ENCODE data around the gene ERBB4.

Gene ERBB4

DNA sequence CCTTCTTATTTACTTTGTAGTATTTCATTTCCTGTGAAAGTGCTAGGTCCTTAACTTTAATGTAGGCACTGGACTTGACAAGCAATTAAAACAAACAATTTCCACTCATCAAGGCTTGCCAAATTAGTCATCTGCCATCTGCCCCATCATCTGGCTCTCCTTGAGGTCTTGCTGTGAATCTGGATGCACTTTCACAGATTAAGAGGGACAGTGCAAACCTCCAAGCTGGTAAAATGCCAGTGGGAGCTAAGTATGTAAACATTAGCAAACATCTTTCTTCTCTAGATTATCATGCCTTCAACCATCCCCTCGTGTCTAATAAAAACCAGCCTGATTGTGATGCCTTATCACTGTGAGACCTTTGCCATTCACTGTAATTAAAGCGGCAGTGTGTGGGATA is 402.9 kb downstream of the ERBB4 start:
- H3K4me3 ChIP-seq (ENCODE audit: low read length), result no peak overlapping the region
- H3K9me3 ChIP-seq (replicated peaks; ENCODE audit: insufficient read depth, low read length), result no peaks in the 10 kb centered on the region
- H3K9ac ChIP-seq (ENCODE audit: low read length), result no peak overlapping the region
- H3K27me3 ChIP-seq (replicated peaks; ENCODE audit: insufficient read depth, low read length), result no peaks in the 10 kb centered on the region
- TF ChIP-seq EZH2phosphoT487 (IDR thresholded peaks at IDR 0.05; ENCODE audit: low read length) (no peak), EZH2 (optimal IDR thresholded peaks at IDR 0.05; ENCODE audit: low read depth, low read length) (no peak)
- TF ChIP-seq, protein P1, sequence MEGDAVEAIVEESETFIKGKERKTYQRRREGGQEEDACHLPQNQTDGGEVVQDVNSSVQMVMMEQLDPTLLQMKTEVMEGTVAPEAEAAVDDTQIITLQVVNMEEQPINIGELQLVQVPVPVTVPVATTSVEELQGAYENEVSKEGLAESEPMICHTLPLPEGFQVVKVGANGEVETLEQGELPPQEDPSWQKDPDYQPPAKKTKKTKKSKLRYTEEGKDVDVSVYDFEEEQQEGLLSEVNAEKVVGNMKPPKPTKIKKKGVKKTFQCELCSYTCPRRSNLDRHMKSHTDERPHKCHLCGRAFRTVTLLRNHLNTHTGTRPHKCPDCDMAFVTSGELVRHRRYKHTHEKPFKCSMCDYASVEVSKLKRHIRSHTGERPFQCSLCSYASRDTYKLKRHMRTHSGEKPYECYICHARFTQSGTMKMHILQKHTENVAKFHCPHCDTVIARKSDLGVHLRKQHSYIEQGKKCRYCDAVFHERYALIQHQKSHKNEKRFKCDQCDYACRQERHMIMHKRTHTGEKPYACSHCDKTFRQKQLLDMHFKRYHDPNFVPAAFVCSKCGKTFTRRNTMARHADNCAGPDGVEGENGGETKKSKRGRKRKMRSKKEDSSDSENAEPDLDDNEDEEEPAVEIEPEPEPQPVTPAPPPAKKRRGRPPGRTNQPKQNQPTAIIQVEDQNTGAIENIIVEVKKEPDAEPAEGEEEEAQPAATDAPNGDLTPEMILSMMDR (IDR thresholded peaks at IDR 0.05; ENCODE audit: low read length), result no peak
- DNase-seq, result no peak
- no peaks in the 10 kb centered on the region for H4K20me1 ChIP-seq (ENCODE audit: insufficient read depth, low read length)
- no peak overlapping the region for H2AFZ ChIP-seq (ENCODE audit: low read length)
- no peaks in the 10 kb centered on the region for H3K36me3 ChIP-seq (replicated peaks; ENCODE audit: insufficient read depth, low read length)
- H3K9me2 ChIP-seq (replicated peaks; ENCODE audit: insufficient read depth, low read length), result no peaks in the 10 kb centered on the region
- H3F3A ChIP-seq (ENCODE audit: insufficient read depth, low read length), result no peaks in the 10 kb centered on the region
- no peak overlapping the region for H3K4me2 ChIP-seq (ENCODE audit: low read depth, low read length)
- no peaks in the 10 kb centered on the region for H3K4me1 ChIP-seq (ENCODE audit: low read length)
- H3K27ac ChIP-seq (ENCODE audit: low read length), result no peak overlapping the region
- H3K79me2 ChIP-seq (ENCODE audit: low read length), result no peaks in the 10 kb centered on the region

DNA sequence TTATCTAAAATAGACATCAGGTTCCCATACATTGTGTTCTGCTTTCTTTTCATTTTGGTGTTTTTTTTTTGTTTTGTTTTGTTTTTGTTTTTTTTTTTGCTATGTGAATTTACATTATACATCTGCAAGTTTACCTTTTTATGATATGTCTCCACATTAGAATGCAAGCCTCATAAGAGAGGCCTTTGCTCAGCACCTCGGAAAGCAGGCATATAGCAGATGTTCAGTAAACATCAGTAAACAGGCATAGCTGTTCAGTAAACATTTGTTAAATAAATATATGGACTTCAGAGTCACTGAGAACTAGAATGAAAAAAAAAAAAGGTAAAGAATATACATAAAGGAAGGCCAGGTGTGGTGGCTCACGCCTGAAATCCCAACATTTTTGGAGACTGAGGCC is 405.3 kb downstream of the ERBB4 start:
- Histone ChIP-seq H3K4me3 (ENCODE audit: low read length) (no peak overlapping the region), H2AFZ (ENCODE audit: low read length) (no peak overlapping the region), H3K4me1 (ENCODE audit: low read length) (no peaks in the 10 kb centered on the region), H3K79me2 (ENCODE audit: low read length) (no peaks in the 10 kb centered on the region), H3K27ac (ENCODE audit: low read length) (no peak overlapping the region), H3K9me2 (replicated peaks; ENCODE audit: insufficient read depth, low read length) (no peaks in the 10 kb centered on the region), H3K27me3 (replicated peaks; ENCODE audit: insufficient read depth, low read length) (no peaks in the 10 kb centered on the region), H3K36me3 (replicated peaks; ENCODE audit: insufficient read depth, low read length) (no peaks in the 10 kb centered on the region), H3F3A (ENCODE audit: insufficient read depth, low read length) (no peaks in the 10 kb centered on the region), H3K9me3 (replicated peaks; ENCODE audit: insufficient read depth, low read length) (no peaks in the 10 kb centered on the region), H3K4me2 (ENCODE audit: low read depth, low read length) (no peak overlapping the region), H3K9ac (ENCODE audit: low read length) (no peak overlapping the region), H4K20me1 (ENCODE audit: insufficient read depth, low read length) (no peaks in the 10 kb centered on the region)
- DNase-seq, result no peak
- TF ChIP-seq EZH2phosphoT487 (IDR thresholded peaks at IDR 0.05; ENCODE audit: low read length) (no peak), EZH2 (optimal IDR thresholded peaks at IDR 0.05; ENCODE audit: low read depth, low read length) (no peak)
- TF ChIP-seq, protein P1 (IDR thresholded peaks at IDR 0.05; ENCODE audit: low read length), result no peak

DNA sequence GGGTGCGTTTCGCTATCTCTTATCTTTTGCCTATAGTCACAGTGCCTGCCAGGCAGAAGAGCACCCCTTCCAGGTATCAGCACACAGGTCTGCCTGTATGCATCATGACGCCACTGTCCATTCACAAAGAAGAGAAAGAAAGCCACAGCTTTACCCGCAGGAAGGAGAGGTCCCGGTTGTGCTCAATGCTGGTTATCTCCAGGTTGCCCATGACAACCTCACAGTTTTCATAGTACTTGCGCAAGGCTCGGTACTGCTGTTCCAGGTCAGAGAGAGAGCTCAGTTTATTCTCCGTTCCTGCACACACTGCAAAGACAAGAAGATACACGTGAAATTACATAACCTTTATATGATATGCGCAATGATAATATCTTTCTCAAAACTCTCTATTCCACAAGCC is 414.0 kb downstream of the ERBB4 start:
- H3K27me3 ChIP-seq (replicated peaks; ENCODE audit: insufficient read depth, low read length), result no peaks in the 10 kb centered on the region
- H3K4me3 ChIP-seq (ENCODE audit: low read length), result no peak overlapping the region

More for the DNA sequence above, 414.0 kb downstream of the ERBB4 start:
- Histone ChIP-seq H3K9me3 (replicated peaks; ENCODE audit: insufficient read depth, low read length) (no peaks in the 10 kb centered on the region), H3K4me2 (ENCODE audit: low read depth, low read length) (no peak overlapping the region), H3K27ac (ENCODE audit: low read length) (no peak overlapping the region), H3K79me2 (ENCODE audit: low read length) (no peaks in the 10 kb centered on the region), H3F3A (ENCODE audit: insufficient read depth, low read length) (no peaks in the 10 kb centered on the region), H3K4me1 (ENCODE audit: low read length) (no peaks in the 10 kb centered on the region), H3K36me3 (replicated peaks; ENCODE audit: insufficient read depth, low read length) (no peaks in the 10 kb centered on the region), H2AFZ (ENCODE audit: low read length) (no peak overlapping the region), H3K9ac (ENCODE audit: low read length) (no peak overlapping the region), H3K9me2 (replicated peaks; ENCODE audit: insufficient read depth, low read length) (no peaks in the 10 kb centered on the region), H4K20me1 (ENCODE audit: insufficient read depth, low read length) (no peaks in the 10 kb centered on the region)
- TF ChIP-seq EZH2phosphoT487 (IDR thresholded peaks at IDR 0.05; ENCODE audit: low read length) (no peak), EZH2 (optimal IDR thresholded peaks at IDR 0.05; ENCODE audit: low read depth, low read length) (no peak)
- TF ChIP-seq, protein P1 (IDR thresholded peaks at IDR 0.05; ENCODE audit: low read length), result no peak
- no peak for DNase-seq

Data from MM.1S (cell line).